Omental fat pad (tissue), 4 donors: ENCODE data around the gene VPS51. TPM values are rescaled to one million over a fixed set of nuclear protein-coding genes. Genes with fewer than 3 reads are reported as not detected.

Experiments
- ATAC-seq: fragments of 150-250 bp; one replicate; pipeline ENCODE4 v1.9.1; 2016; ENCODE audit warnings: mild to moderate bottlenecking, moderate library complexity; ENCODE audit not compliant: low FRiP score
- DNase-seq: peaks from one replicate; pipeline ENCODE4 v3.0.0-alpha.2; 2019; ENCODE audit warnings: low spot score
- CTCF ChIP-seq, 3 donors: fragments of 450-650 bp; IDR thresholded peaks; one replicate each; pipeline ENCODE4 v1.5.1; 2016 to 2017; ENCODE audit warnings: antibody characterized with exemption in 3 of 3, mild to moderate bottlenecking in 3 of 3, moderate library complexity in 2 of 3
- total RNA-seq, 4 donors: library from RNA; depleted of rRNA; stranded (reverse); fragments of >200 nt; gene quantifications; one replicate each; pipeline ENCODE4 v1.1.0, GENCODE V29; 2016

Gene VPS51
- total RNA-seq, result 100 to 1,000 TPM; 151 to 208 (median 192) TPM

- DNase-seq (peak; percentile 84), ATAC-seq (peak; percentile 96)
- TF ChIP-seq CTCF (IDR thresholded peaks at IDR 0.05), result no peak
Observed at GRCh38 chr11:65095974-65096806, at the start of gene VPS51. Gene VPS51, plus strand, starts transcription at chr11:65096214. Its CDS starts 37 bp downstream, at chr11:65096251.

GRCh38 chr11:65047581-65048422 is 48.2 kb upstream of the VPS51 start:
- ATAC-seq (peak; percentile 48), DNase-seq (no peak)

GRCh38 chr11:65051398-65051858 is 44.6 kb upstream of the VPS51 start:
- no peak for ATAC-seq
- no peak for TF ChIP-seq CTCF (IDR thresholded peaks at IDR 0.05)
- no peak for DNase-seq

More at GRCh38 chr11:65047581-65048422, 48.2 kb upstream of the VPS51 start:
- no peak for TF ChIP-seq CTCF (IDR thresholded peaks at IDR 0.05)

- DNase-seq (no peak), ATAC-seq (no peak)
- TF ChIP-seq CTCF (IDR thresholded peaks at IDR 0.05), result no peak
Observed at GRCh38 chr11:65053827-65054508, 42.0 kb upstream of the VPS51 start.

GRCh38 chr11:65055538-65055937 is 40.5 kb upstream of the VPS51 start:
- no peak for TF ChIP-seq CTCF (IDR thresholded peaks at IDR 0.05)
- DNase-seq (no peak), ATAC-seq (no peak)

GRCh38 chr11:65056999-65057398 is 39.0 kb upstream of the VPS51 start:
- ATAC-seq, result no peak
- no peak for TF ChIP-seq CTCF (IDR thresholded peaks at IDR 0.05)

More at GRCh38 chr11:65056999-65057398, 39.0 kb upstream of the VPS51 start:
- DNase-seq, result no peak
